MM.1S (cell line): ENCODE results near the gene ACAP1.

Source experiments
- CTCF ChIP-seq: fragments of 300-600 bp; sonication (generic); IDR thresholded peaks from 2 replicates; pipeline ENCODE4 v1.5.1; 2016; ENCODE audit warnings: antibody characterized with exemption, low read length, mixed read lengths
- EZH2phosphoT487 ChIP-seq: fragments of 300-600 bp; sonication (generic); IDR thresholded peaks from 2 replicates; pipeline ENCODE4 v1.6.1; 2018; ENCODE audit warnings: antibody characterized with exemption, low read length

GRCh38 chr17:7367918-7368598 lies 31.7 kb downstream of the ACAP1 start:
- no peak for TF ChIP-seq CTCF
- no peak for TF ChIP-seq EZH2phosphoT487
